ENCODE measurements around the gene APBA2.

- no peak for TF ChIP-seq EZH2 (IDR thresholded peaks at IDR 0.05; ENCODE audit: borderline replicate concordance, low read depth, low read length, poor library complexity, severe bottlenecking)
- TF ChIP-seq CTCF (conservative IDR thresholded peaks at IDR 0.05; ENCODE audit: low read depth, low read length), result no peak
Measured at GRCh38 chr15:28936481-28936881, 50.7 kb downstream of the APBA2 start.
